Lower leg skin (tissue), 4 donors: Measurements from ENCODE around the gene PRPF38B. TPM values are rescaled to one million over a fixed set of nuclear protein-coding genes. Genes with fewer than 3 reads are reported as not detected.
"Not testable (repeated sequence)": the region's sequence is repeated elsewhere in the genome, so short reads cannot be mapped to it uniquely, and the experiment has no call there.

Experiments
- DNase-seq, 2 donors: peaks; one replicate each; pipeline ENCODE4 v3.0.0-alpha.2; 2019; ENCODE audit warnings: low spot score in 2 of 2
- H3K4me3 ChIP-seq: fragments of 200-600 bp; sonication (generic); 2 replicates; pipeline ENCODE4 v1.5.1; 2017; ENCODE audit warnings: mild to moderate bottlenecking, low read depth; ENCODE audit not compliant: poor library complexity, severe bottlenecking
- CTCF ChIP-seq, 3 donors: fragments of 450-650 bp; IDR thresholded peaks; one replicate each; pipeline ENCODE4 v1.5.1; 2016; ENCODE audit warnings: antibody characterized with exemption in 3 of 3, mild to moderate bottlenecking in 3 of 3, moderate library complexity in 2 of 3
- POLR2A ChIP-seq, 2 donors: fragments of 450-650 bp; IDR thresholded peaks; one replicate each; pipeline ENCODE4 v1.6.1; 2016 to 2017; ENCODE audit warnings: antibody characterized with exemption in 2 of 2, mild to moderate bottlenecking in 1 of 2, moderate library complexity in 1 of 2
- WGBS, 2 donors: methylation state at CpG; one replicate each; pipeline ENCODE4 v1.1.5; 2018; 5-methylcytosine and 5-hydroxymethylcytosine counted together
- intact Hi-C: fragments of 100-400 bp; cut with DNase I; formaldehyde crosslinking; loops from one replicate; pipeline ENCODE4 v1.15.0; 2023; ENCODE audit warnings: low total_unique reads
- total RNA-seq, 4 donors: library from RNA; depleted of rRNA; stranded (reverse); fragments of >200 nt; gene quantifications; one replicate each; pipeline ENCODE4 v1.1.0, GENCODE V29; 2016

The PRPF38B gene
- total RNA-seq, 4 donors from 2014 or later: 12.8 to 38.9 (median 18.4) TPM

- TF ChIP-seq POLR2A (IDR thresholded peaks at IDR 0.05) (no peak), CTCF (IDR thresholded peaks at IDR 0.05) (no peak)
- no peak for DNase-seq
- H3K4me3 ChIP-seq: no peak overlapping the region
- intact Hi-C loops: no loop called here
- WGBS, 2 donors: 78 to 80% methylated on average over 2 of the region's 2 CpGs
Measured at GRCh38 chr1:108665067-108665466, 27.0 kb upstream of the PRPF38B start.

GRCh38 chr1:108665771-108666170 is 26.3 kb upstream of the PRPF38B start:
- TF ChIP-seq CTCF (IDR thresholded peaks at IDR 0.05) (no peak), POLR2A (IDR thresholded peaks at IDR 0.05) (no peak)
- intact Hi-C loops: no loop called here
- DNase-seq: no peak
- H3K4me3 ChIP-seq: no peak overlapping the region
- 50 to 69% methylated on average over 1 of the region's 1 CpG for WGBS, 2 donors

GRCh38 chr1:108667422-108667821 is 24.7 kb upstream of the PRPF38B start:
- WGBS, 2 donors: 97 to 98% methylated on average over 10 to 28 of the region's 28 CpGs
- H3K4me3 ChIP-seq, intact Hi-C loops, DNase-seq: not testable (repeated sequence)

- no peak overlapping the region for H3K4me3 ChIP-seq
- DNase-seq: no peak
- no peak for TF ChIP-seq CTCF (IDR thresholded peaks at IDR 0.05)
- no peak for TF ChIP-seq POLR2A (IDR thresholded peaks at IDR 0.05)
- intact Hi-C loops: no loop called here
Measured at GRCh38 chr1:108668777-108669176, 23.3 kb upstream of the PRPF38B start.

- DNase-seq: no peak
- TF ChIP-seq POLR2A (IDR thresholded peaks at IDR 0.05) (no peak), CTCF (IDR thresholded peaks at IDR 0.05) (no peak)
- intact Hi-C loops: no loop called here
- WGBS, 2 donors: 78 to 80% methylated on average over 7 of the region's 7 CpGs
- H3K4me3 ChIP-seq: no peak overlapping the region
Measured at GRCh38 chr1:108669679-108670078, 22.4 kb upstream of the PRPF38B start.

- WGBS, 2 donors: 91 to 94% methylated on average over 5 of the region's 5 CpGs
- TF ChIP-seq CTCF (IDR thresholded peaks at IDR 0.05) (no peak), POLR2A (IDR thresholded peaks at IDR 0.05) (no peak)
- intact Hi-C loops: no loop called here
- no peak overlapping the region for H3K4me3 ChIP-seq
- DNase-seq: no peak
Measured at GRCh38 chr1:108670131-108670773, 21.9 kb upstream of the PRPF38B start.
